ENCODE results near the gene C1RL. TPM values are rescaled to one million over a fixed set of nuclear protein-coding genes. Genes with fewer than 3 reads are reported as not detected.

Gene C1RL
- total RNA-seq, 1 donor from 2014 or later = 26.6 TPM

- TF ChIP-seq CTCF (IDR thresholded peaks at IDR 0.05; ENCODE audit: insufficient read depth, low read length, poor library complexity, severe bottlenecking) = no peak
- no peaks in the 10 kb centered on the region for H3K27me3 ChIP-seq (ENCODE audit: control insufficient read depth, insufficient read depth, low read length)
- no peaks in the 10 kb centered on the region for H3K36me3 ChIP-seq (ENCODE audit: control insufficient read depth, insufficient read depth, low read length)
Observed at GRCh38 chr12:7073946-7074345, 35.1 kb downstream of the C1RL start.

GRCh38 chr12:7072554-7072953, 36.5 kb downstream of the C1RL start:
- no peak for DNase-seq (ENCODE audit: low read depth)
- H3K36me3 ChIP-seq (ENCODE audit: control insufficient read depth, insufficient read depth, low read length) = no peaks in the 10 kb centered on the region
- no peak for TF ChIP-seq CTCF (IDR thresholded peaks at IDR 0.05; ENCODE audit: insufficient read depth, low read length, poor library complexity, severe bottlenecking)

More at GRCh38 chr12:7073946-7074345, 35.1 kb downstream of the C1RL start:
- H3K4me3 ChIP-seq (ENCODE audit: low read depth, low read length) = no peak overlapping the region
- no peak for DNase-seq (ENCODE audit: low read depth)

DNA sequence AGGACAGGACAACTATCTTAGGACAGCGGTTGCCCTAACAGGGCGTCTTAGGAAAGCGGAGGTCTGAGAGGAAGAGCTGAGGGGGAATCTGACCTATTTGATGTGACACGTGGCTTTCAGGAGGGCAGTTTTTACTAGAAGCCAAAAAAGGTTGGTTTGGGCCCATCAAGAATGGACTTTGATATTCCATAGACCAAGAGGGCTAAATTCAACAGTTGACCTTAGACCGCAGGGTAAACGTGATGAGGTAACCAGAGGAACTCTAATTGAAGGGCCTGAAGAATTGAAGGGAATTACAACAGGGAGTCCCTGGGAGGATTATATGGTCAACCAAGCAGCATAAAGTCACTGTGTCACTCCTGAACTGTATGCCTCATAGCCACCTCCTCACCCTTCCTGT, 37.0 kb downstream of the C1RL start:
- DNase-seq (ENCODE audit: low read depth) = no peak
- no peak overlapping the region for H3K4me3 ChIP-seq (ENCODE audit: low read depth, low read length)
- no peak for TF ChIP-seq CTCF (IDR thresholded peaks at IDR 0.05; ENCODE audit: insufficient read depth, low read length, poor library complexity, severe bottlenecking)
- H3K36me3 ChIP-seq (ENCODE audit: control insufficient read depth, insufficient read depth, low read length) = no peaks in the 10 kb centered on the region
- peaks cover 4% of the 10 kb centered on the region for H3K27me3 ChIP-seq (ENCODE audit: control insufficient read depth, insufficient read depth, low read length)

More at GRCh38 chr12:7072554-7072953, 36.5 kb downstream of the C1RL start:
- H3K27me3 ChIP-seq (ENCODE audit: control insufficient read depth, insufficient read depth, low read length) = no peaks in the 10 kb centered on the region
- no peak overlapping the region for H3K4me3 ChIP-seq (ENCODE audit: low read depth, low read length)

DNA sequence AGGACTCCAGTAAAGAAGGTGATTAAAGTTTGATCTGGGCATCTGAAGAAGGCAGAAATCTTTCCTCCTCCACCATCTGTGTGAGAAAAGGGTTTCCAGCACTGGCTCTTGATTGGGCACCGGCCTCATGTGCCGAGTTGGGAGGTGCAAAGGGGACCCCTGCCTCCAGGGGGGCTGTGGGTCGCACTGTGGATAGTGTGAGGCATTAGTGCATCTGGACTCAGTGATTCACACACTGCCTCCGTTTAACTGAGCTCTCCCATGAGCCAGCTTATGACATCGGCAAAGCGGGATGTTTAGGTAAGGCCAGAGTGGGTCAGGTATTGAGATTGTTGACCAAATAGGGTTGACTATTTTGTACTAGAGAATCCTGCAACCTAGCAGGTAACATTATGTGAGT, 39.6 kb downstream of the C1RL start:
- no peak for DNase-seq (ENCODE audit: low read depth)
- no peak overlapping the region for H3K4me3 ChIP-seq (ENCODE audit: low read depth, low read length)
- TF ChIP-seq CTCF (IDR thresholded peaks at IDR 0.05; ENCODE audit: insufficient read depth, low read length, poor library complexity, severe bottlenecking) = no peak
- no peaks in the 10 kb centered on the region for H3K36me3 ChIP-seq (ENCODE audit: control insufficient read depth, insufficient read depth, low read length)
- peaks cover 6% of the 10 kb centered on the region for H3K27me3 ChIP-seq (ENCODE audit: control insufficient read depth, insufficient read depth, low read length)

GRCh38 chr12:7068994-7069346, 40.0 kb downstream of the C1RL start:
- DNase-seq (ENCODE audit: low read depth) = no peak
- H3K4me3 ChIP-seq (ENCODE audit: low read depth, low read length) = no peak overlapping the region
- TF ChIP-seq CTCF (IDR thresholded peaks at IDR 0.05; ENCODE audit: insufficient read depth, low read length, poor library complexity, severe bottlenecking) = no peak
- H3K36me3 ChIP-seq (ENCODE audit: control insufficient read depth, insufficient read depth, low read length) = no peaks in the 10 kb centered on the region
- H3K27me3 ChIP-seq (ENCODE audit: control insufficient read depth, insufficient read depth, low read length) = peaks cover 6% of the 10 kb centered on the region

GRCh38 chr12:7068240-7068993, 40.6 kb downstream of the C1RL start:
- no peak overlapping the region for H3K4me3 ChIP-seq (ENCODE audit: low read depth, low read length)
- H3K36me3 ChIP-seq (ENCODE audit: control insufficient read depth, insufficient read depth, low read length) = no peaks in the 10 kb centered on the region
- no peak for DNase-seq (ENCODE audit: low read depth)
- no peak for TF ChIP-seq CTCF (IDR thresholded peaks at IDR 0.05; ENCODE audit: insufficient read depth, low read length, poor library complexity, severe bottlenecking)
- peaks cover 6% of the 10 kb centered on the region for H3K27me3 ChIP-seq (ENCODE audit: control insufficient read depth, insufficient read depth, low read length)
